ENCODE results near the gene GTF3C6.
"Not testable (repeated sequence)": the region's sequence is repeated elsewhere in the genome, so short reads cannot be mapped to it uniquely, and the experiment has no call there.

GTF3C6 gene

DNA sequence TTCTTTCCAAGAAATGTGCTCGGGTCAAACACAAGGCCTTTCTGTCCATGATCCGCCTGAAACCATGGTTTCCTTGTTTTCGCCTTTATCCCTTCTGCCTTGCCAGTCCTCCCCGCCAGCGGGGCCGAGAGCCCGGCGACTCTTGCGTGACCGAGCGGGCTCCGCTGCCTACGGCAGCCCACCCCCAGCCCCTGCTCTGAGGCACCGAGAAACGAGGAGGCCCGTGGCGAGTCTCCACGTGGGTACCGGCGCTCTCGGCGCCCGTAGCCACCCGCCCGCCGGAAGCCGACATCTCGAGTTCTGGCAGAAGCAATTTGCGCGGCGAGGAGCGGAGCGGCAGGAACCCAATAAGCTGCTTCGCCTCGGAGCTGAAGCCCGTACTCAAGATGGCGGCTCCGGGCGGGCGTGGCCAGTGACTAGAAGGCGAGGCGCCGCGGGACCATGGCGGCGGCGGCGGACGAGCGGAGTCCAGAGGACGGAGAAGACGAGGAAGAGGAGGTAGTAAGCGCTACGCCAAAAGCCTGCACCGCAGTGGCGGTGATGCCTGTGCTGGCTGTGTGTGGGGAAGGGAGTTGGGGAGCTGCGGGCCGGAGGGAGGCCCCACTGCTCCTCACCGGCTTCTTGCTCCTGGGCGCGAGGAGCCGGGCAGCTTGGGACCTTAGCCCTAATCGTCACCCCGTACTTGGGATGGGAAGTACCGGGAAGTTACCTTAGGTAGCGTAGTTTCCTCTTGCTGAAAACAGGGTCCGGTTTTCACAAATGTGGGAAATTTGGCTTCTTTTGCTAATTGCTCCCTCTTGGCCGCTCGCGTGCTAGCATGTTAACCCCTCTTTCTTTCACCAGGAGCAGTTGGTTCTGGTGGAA is at the start of gene GTF3C6:
GTF3C6 (plus strand) TSS at position 378 of the 864 bp plus-strand sequence; CDS start at position 442, 64 bp downstream.
- peak; percentile 83 for DNase-seq (ENCODE audit: low spot score)

GRCh38 chr6:110930781-110931180 is 27.7 kb upstream of the GTF3C6 start:
- no peak for DNase-seq (ENCODE audit: low spot score)

DNA sequence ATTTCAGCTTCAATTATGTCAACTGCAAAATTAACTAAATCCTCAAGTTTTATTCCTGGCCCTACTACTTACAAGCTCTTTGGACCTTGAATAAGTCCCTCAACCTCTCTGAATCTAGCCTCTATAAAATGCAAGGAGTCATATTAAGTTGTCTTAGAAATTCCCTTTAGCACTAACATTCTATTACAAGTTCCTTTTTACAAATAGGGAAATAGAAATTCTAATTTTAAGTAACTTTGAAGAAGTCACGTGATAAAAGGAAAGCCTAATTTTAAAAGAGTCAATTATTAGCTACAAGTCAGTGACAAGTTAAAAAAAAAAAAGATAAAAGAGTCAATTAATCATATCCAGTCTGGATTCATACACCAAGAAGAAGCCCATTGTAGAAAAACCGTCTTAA is 24.6 kb upstream of the GTF3C6 start:
- no peak for DNase-seq (ENCODE audit: low spot score)

DNA sequence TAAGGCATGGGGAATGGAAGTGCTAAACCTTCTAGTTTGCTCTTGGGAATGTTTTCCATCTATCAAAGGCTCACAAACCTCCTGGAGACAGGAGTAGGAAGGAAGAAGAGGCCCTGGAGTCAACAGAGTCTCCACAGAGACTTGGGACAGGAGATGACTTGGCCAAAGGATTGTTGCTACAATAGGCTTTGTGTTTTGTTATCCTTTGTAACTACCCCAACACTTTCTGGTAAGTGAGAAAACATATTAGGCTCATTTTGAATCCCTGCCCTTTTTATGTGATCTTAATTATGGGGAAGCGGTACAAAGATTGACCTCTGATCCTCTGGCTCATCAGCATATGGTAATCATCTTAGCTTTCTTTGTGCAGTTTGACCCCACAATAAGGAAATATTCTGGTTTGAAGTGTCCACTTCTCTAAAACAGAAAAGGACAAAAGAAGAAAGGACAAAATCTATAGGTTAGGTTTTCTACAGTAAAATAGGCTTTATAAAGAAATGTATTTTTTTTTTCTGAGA is 24.1 kb upstream of the GTF3C6 start:
- no peak for DNase-seq (ENCODE audit: low spot score)

DNA sequence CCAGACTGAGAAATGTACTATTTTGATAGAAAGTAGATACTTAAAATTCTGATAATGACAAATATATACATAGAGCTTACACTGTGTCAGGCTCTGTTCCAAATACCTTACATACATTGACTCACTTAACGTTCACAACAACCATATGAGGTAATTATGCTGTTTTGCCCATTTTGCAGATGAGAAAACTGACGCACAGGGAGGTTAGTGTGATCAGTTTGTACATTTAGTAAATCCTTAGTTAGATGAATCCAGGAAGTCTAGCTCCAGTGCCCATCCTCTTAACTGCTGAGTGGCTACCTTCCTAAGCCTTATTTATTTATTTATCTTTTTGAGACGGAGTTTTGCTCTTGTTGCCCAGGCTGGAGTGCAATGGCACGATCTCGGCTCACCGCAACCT is 23.3 kb upstream of the GTF3C6 start:
- no peak for DNase-seq (ENCODE audit: low spot score)

- DNase-seq (ENCODE audit: low spot score), result no peak
Observed at GRCh38 chr6:110938171-110938570, 20.3 kb upstream of the GTF3C6 start.

DNA sequence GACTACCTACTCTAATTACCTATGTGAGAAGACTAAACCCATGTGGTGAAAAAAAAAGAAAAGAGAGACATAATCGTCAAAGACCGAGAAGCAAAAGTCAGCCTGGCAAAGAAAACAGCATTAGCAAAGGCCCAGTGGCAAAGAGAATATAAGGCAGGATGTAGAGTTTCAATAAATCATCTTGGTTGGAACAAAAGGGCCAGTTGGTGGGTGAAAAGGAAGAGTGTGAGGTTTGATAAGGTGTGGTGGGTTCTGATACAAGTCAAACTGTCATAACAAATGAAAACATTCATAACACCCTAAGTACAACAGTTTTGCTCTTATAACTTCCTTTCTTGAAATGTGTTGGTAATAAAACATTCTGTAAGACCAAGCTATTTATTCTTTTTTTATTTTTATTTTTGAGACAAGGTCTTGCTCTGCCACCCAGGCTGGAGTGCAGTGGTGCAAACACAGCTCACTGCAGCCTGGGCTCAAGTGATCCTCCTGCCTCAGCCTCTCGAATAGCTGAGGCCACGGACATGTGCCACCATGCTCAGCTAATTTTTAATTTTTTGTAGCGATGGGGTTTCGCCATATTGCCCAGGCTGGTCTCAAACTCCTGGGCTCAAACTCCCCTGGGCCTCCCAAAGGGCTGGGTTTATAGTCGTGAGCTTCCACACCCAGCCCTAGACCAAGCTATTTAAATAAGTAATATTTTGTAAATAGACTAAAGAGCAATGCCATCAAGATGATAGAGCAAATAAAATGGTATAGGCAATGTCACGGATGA is 18.9 kb upstream of the GTF3C6 start:
- DNase-seq (ENCODE audit: low spot score), result no peak

DNA sequence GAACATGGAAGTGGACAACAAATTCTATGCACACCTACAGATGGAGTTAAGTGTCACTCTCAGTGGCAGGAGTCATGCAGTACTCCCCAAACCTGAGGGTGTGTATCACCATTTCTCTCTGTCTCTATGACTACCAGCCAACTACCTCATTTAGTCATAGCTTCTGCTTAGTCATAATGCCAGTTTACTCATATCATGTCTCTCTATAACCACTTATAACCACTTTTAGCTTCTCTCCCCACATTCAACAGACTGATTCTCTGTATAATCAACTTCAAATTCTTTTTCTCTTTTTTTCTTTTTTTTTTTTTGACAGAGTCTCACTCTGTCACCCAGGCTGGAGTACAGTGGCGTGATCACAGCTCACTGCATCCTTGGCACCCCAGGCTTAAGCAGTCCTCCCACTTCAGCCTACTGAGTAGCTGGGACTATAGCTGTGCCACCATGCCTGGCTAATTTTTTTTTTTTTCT is 13.8 kb upstream of the GTF3C6 start:
- DNase-seq (ENCODE audit: low spot score), result peak; percentile 73

- no peak for DNase-seq (ENCODE audit: low spot score)
Observed at GRCh38 chr6:110946498-110946897, 12.0 kb upstream of the GTF3C6 start.

DNA sequence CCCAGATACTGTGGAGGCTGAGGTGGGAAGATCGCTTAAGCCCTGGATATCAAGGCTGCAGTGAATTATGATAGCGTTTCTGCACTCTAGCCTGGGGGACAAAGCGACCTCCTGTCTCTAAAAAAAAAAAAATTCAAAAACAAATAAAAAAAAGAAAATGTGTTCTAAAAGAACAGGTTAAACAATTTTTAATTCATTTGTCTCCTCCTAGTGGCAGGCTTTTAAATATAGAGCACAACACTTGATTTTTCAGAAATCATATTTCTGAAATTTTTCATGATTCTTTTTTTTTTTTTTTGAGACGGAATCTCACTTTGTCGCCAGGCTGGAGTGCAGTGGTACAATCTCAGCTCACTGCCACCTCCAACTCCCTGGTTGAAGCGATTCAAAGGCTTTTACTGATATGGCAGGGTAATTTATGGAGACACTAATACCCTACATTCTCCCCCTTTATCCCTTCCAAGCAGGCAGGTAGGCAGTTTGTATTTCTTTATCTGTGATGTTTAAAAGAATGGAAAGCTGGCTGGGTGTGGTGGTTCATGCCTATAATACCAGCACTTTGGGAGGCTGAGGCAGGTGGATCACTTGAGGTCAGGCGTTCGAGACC is 8.7 kb upstream of the GTF3C6 start:
- DNase-seq (ENCODE audit: low spot score), result no peak

DNA sequence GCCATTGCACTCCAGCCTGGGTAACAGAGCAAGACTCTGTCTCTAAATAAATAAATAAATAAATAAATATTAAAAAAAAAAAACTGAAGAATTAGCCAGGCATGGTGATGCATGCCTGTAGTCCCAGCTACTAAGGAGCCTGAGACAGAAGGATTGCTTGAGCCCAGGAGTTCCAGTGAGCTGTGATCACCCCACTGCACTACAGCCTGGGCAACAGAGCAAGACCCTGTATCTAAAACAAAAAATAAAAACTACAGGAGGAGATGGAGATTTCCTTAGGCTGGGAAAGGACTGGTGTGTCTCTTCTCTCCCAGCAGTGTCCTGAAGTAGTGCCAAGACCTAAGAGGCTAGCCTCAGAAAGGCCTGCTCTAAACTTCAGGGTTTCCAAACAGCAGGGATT is 8.1 kb upstream of the GTF3C6 start:
- DNase-seq (ENCODE audit: low spot score), result no peak

DNA sequence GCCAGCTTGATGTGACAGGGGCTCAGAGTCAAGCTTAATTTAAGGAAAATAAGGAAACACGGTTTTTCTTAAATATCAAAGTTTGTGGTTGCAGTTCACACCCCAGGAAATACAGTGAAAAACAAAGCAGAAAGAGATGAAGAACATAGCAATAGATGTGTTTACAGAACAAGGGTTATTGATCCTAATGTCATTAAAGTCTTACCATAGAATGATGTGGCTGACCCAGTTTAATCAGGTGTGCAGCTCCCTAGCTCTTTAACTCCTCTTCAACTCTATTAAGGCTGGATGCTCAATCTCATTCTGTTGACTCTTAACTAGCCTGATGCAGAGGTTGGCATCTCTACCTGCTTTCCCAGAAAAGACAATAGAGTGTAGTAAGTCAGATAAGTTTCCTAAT is 7.5 kb upstream of the GTF3C6 start:
- no peak for DNase-seq (ENCODE audit: low spot score)

DNA sequence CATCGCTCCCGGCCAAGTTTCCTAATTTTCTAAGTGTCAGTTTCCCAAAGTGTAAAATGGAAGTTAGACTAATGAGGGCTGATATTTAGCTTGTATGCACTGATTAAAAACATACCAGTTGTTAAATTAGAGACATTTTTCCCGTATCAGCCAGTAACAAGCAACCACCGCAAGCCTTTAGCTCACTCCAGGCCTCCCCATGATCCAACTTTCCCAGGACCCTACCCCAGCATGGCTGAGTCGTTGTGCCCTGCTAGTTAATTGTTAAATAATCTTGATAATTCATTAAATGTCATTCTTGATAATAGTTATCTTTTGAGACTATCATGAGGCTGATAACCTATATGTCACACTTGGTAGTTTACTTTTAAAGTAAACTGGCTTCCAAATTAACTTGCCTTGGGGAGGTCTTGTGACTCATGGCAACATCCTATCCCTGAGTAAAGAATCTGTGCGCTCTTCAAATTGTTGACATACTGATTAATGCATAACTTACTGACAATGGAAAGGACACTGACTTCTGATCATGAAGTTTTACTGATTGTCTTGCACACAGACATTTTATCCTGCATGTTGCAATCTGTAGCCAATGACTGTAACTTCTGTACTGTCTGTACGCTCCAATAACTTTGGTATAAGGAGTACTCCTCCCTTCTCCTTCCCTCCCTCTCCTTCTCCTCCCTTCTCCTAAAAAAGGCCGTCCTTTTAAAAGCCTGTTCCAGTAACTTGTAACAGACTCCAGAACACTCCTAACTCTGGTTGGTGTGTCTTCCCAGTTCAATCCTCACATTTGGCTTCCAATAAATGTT is 6.3 kb upstream of the GTF3C6 start:
- DNase-seq (ENCODE audit: low spot score), result peak; percentile 38

DNA sequence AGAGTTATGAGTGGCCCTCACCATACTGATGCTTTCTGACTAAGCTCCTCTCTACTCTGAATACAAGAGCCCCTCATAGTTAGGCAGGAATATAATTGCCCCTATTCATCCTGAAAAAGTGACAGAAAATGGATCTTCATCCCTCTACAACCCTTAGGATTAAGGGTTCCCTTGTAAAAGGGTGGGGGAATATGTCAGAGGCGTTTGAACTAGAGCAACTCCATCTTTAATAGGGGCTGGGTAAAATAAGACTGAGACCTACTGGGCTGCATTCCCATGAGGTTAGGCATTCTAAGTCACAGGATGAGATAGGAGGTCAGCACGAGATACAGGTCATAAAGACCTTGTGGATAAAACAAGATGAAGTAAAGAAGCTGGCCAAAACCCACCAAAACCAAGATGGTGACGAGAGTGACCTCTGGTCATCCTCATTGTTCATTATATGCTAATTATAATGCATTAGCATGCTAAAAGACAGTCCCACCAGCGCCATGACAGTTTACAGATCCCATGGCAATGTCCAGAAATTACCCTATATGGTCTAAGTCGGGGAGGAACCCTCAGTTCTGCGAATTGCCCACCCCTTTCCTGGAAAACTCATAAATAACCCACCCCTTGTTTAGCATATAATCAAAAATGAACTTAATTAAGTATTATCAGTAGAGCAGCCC is 4.7 kb upstream of the GTF3C6 start:
- DNase-seq (ENCODE audit: low spot score), result no peak

DNA sequence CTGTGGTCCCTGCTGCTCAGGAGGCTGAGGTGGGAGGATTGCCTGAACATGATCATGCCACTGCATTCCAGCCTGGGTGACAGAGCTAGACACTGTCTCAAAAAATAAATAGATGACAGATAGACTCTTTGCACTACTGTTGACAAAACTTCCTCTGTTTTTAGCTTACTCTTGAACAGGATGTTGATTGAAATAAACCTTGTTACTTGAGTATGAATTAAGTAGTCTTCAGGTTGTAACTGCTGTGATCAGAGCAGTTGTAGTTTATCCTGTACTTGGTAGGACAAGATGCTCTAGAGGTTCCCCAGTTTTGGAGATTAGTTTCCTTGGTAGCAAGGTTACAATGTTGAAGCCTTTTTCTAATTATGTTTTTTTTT is 1.5 kb downstream of the GTF3C6 start:
- DNase-seq (ENCODE audit: low spot score), result no peak

- DNase-seq (ENCODE audit: low spot score), result not testable (repeated sequence)
Observed at GRCh38 chr6:110962636-110963035, 4.1 kb downstream of the GTF3C6 start.

GRCh38 chr6:110965629-110966229 is 7.2 kb downstream of the GTF3C6 start:
- no peak for DNase-seq (ENCODE audit: low spot score)

GRCh38 chr6:110968661-110969060 is 10.2 kb downstream of the GTF3C6 start:
- DNase-seq (ENCODE audit: low spot score), result not testable (repeated sequence)

DNA sequence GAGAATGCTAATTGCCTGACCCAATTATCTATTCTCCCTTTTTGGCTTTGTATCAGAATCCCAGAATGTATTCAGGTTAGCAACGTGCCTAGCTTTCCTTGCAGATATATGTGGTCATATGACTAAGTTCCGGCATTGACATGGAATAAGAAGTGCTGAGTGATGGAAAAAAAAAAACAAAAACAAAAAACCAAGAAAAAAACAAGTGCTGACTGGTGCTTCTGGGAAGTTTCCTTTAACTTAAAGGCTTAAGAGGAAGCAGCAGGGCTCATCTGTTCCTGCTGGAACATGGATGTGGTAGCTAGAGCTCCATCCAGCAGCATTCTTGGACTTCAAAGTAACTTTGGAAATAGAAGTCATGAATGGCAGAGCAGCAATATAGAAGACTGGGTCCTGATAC is 13.0 kb downstream of the GTF3C6 start:
- no peak for DNase-seq (ENCODE audit: low spot score)

DNA sequence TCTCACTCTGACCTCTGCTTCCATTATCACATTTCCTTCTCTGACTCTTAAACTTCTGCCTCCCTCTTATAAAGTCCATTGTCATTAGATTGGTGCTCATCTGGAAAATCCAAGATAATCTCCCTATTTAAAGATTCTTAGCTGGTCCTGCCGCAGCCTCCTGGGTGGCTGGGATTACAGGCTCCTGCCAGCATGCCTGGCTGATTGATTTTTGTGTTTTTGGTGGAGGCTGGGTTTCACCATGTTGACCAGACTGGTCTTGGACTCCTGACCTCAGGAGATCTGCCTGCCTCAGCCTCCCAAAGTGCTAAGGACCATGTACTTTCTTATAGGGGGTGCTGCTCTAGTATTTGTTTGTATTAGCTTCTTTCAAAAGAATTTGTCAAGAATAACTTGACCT is 18.1 kb downstream of the GTF3C6 start:
- no peak for DNase-seq (ENCODE audit: low spot score)
